Measurements from ENCODE around the gene STARD8.

Gene STARD8

GRCh38 chrX:68749426-68749825 is 102.0 kb downstream of the STARD8 start:
- DNase-seq (ENCODE audit: low read depth in 1 of 2, low spot score in 1 of 2), result no peak
- TF ChIP-seq GABPA (IDR thresholded peaks at IDR 0.05; ENCODE audit: low read depth) (no peak), SPI1 (IDR thresholded peaks at IDR 0.05; ENCODE audit: borderline replicate concordance, low read depth) (no peak), POLR2AphosphoS5 (IDR thresholded peaks at IDR 0.05; ENCODE audit: low read depth) (no peak), REST (IDR thresholded peaks at IDR 0.05; ENCODE audit: insufficient replicate concordance, low read depth) (no peak)
- TF ChIP-seq, protein P1, sequence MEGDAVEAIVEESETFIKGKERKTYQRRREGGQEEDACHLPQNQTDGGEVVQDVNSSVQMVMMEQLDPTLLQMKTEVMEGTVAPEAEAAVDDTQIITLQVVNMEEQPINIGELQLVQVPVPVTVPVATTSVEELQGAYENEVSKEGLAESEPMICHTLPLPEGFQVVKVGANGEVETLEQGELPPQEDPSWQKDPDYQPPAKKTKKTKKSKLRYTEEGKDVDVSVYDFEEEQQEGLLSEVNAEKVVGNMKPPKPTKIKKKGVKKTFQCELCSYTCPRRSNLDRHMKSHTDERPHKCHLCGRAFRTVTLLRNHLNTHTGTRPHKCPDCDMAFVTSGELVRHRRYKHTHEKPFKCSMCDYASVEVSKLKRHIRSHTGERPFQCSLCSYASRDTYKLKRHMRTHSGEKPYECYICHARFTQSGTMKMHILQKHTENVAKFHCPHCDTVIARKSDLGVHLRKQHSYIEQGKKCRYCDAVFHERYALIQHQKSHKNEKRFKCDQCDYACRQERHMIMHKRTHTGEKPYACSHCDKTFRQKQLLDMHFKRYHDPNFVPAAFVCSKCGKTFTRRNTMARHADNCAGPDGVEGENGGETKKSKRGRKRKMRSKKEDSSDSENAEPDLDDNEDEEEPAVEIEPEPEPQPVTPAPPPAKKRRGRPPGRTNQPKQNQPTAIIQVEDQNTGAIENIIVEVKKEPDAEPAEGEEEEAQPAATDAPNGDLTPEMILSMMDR (IDR thresholded peaks at IDR 0.05; ENCODE audit: insufficient read depth, low read length), result no peak
- Histone ChIP-seq H3K4me3 (replicated peaks; ENCODE audit: insufficient read depth, low read length) (no peak overlapping the region), H3K27me3 (ENCODE audit: insufficient read depth, poor library complexity, severe bottlenecking) (no peaks in the 10 kb centered on the region), H3K27ac (replicated peaks) (no peak overlapping the region)

DNA sequence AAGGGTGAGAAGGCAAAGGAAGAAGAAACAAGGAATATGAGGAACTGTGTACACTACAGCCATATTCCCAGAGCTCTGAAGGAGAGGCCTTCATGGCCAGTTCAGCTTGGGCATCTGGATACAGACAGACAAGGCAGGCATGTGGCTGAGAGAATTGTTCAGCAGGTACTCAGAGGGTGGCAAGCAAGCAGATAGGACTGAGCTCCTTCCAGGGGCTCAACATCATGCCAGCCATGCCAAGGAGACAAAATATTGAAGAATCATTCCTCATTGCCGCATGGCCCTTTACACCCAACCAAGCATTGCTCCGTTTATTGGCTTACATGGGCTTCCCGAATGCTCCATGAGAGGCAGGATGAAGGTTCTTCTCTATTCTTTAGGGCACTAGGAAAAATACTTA is 102.8 kb downstream of the STARD8 start:
- H3K27me3 ChIP-seq (ENCODE audit: insufficient read depth, poor library complexity, severe bottlenecking), result no peaks in the 10 kb centered on the region
- TF ChIP-seq REST (IDR thresholded peaks at IDR 0.05; ENCODE audit: insufficient replicate concordance, low read depth), result no peak
- no peak for TF ChIP-seq SPI1 (IDR thresholded peaks at IDR 0.05; ENCODE audit: borderline replicate concordance, low read depth)
- no peak for TF ChIP-seq POLR2AphosphoS5 (IDR thresholded peaks at IDR 0.05; ENCODE audit: low read depth)
- TF ChIP-seq, protein P1 (IDR thresholded peaks at IDR 0.05; ENCODE audit: insufficient read depth, low read length), result no peak
- no peak for TF ChIP-seq GABPA (IDR thresholded peaks at IDR 0.05; ENCODE audit: low read depth)
- no peak overlapping the region for H3K27ac ChIP-seq (replicated peaks)
- H3K4me3 ChIP-seq (replicated peaks; ENCODE audit: insufficient read depth, low read length), result no peak overlapping the region
- no peak for DNase-seq (ENCODE audit: low read depth in 1 of 2, low spot score in 1 of 2)

GRCh38 chrX:68751372-68751771 is 103.9 kb downstream of the STARD8 start:
- no peak overlapping the region for H3K27ac ChIP-seq (replicated peaks)
- no peak for TF ChIP-seq GABPA (IDR thresholded peaks at IDR 0.05; ENCODE audit: low read depth)
- TF ChIP-seq REST (IDR thresholded peaks at IDR 0.05; ENCODE audit: insufficient replicate concordance, low read depth), result no peak
- TF ChIP-seq POLR2AphosphoS5 (IDR thresholded peaks at IDR 0.05; ENCODE audit: low read depth), result no peak
- TF ChIP-seq SPI1 (IDR thresholded peaks at IDR 0.05; ENCODE audit: borderline replicate concordance, low read depth), result no peak
- TF ChIP-seq, protein P1 (IDR thresholded peaks at IDR 0.05; ENCODE audit: insufficient read depth, low read length), result no peak
- H3K4me3 ChIP-seq (replicated peaks; ENCODE audit: insufficient read depth, low read length), result no peak overlapping the region
- no peak for DNase-seq (ENCODE audit: low read depth in 1 of 2, low spot score in 1 of 2)
- H3K27me3 ChIP-seq (ENCODE audit: insufficient read depth, poor library complexity, severe bottlenecking), result no peaks in the 10 kb centered on the region

All from HL-60 (cell line).